MCF 10A (cell line): ENCODE measurements around the gene AUTS2. TPM values are rescaled to one million over a fixed set of nuclear protein-coding genes. Genes with fewer than 3 reads are reported as not detected.

Experiments used
- BruUV-seq: library from RNA; stranded (reverse); fragments of 400-500 nt; replicated peaks from 2 replicates; lab custom pipeline; 2021; lab: Mats Ljungman, UMichigan
- CTCF ChIA-PET: fragments of 300-600 bp; sonication (Branson Sonifier 250); formaldehyde crosslinking; extraction: SDS; loops from one replicate; lab custom pipeline; 2021; ENCODE audit warnings: antibody characterized with exemption, inconsistent platforms; lab: Yijun Ruan, JAX
- POLR2A ChIA-PET: fragments of 300-600, 350-650 bp; sonication (Branson Sonifier 250); formaldehyde crosslinking; extraction: SDS; loops from one replicate; lab custom pipeline; 2020; ENCODE audit warnings: antibody characterized with exemption, inconsistent platforms; lab: Yijun Ruan, JAX
- DNase-seq: peaks from one replicate; pipeline ENCODE4 v3.0.0-alpha.2; 2018; ENCODE audit not compliant: unreplicated experiment
- H3K27ac Mint-ChIP-seq: one replicate; pipeline ENCODE4 v1.8.0; 2022; ENCODE audit warnings: mild to moderate bottlenecking, low read depth, mixed read lengths; ENCODE audit not compliant: unreplicated experiment
- H3K27me3 Mint-ChIP-seq: one replicate; pipeline ENCODE4 v1.8.0; 2022; ENCODE audit warnings: mixed read lengths; ENCODE audit not compliant: insufficient read depth, unreplicated experiment
- H3K36me3 Mint-ChIP-seq: one replicate; pipeline ENCODE4 v1.8.0; 2022; ENCODE audit warnings: mild to moderate bottlenecking, moderate library complexity, mixed read lengths; ENCODE audit not compliant: insufficient read depth, unreplicated experiment
- H3K4me1 Mint-ChIP-seq: one replicate; pipeline ENCODE4 v1.8.0; 2022; ENCODE audit warnings: mixed read lengths; ENCODE audit not compliant: insufficient read depth, unreplicated experiment
- H3K4me3 Mint-ChIP-seq: one replicate; pipeline ENCODE4 v1.8.0; 2022; ENCODE audit warnings: mild to moderate bottlenecking, moderate library complexity, mixed read lengths; ENCODE audit not compliant: unreplicated experiment
- H3K9me3 Mint-ChIP-seq: one replicate; pipeline ENCODE4 v1.8.0; 2022; ENCODE audit warnings: mixed read lengths; ENCODE audit not compliant: unreplicated experiment
- intact Hi-C: fragments of 100-400 bp; cut with micrococcal nuclease; formaldehyde crosslinking; loops from 2 replicates; pipeline ENCODE4 v1.14.1; 2022
- total RNA-seq: library from RNA; stranded (reverse); gene quantifications from 2 replicates; pipeline ENCODE4 v1.2.3, GENCODE V29; 2022
- TF ChIP-seq, protein P1 (sequence below): fragments of 200-600 bp; IDR thresholded peaks from one replicate; pipeline ENCODE4 v1.8.0; 2022; ENCODE audit warnings: antibody characterized with exemption, mild to moderate bottlenecking; ENCODE audit not compliant: unreplicated experiment

AUTS2 gene
- total RNA-seq, 1 experiment from 2014 or later, result 1.3 TPM

DNA sequence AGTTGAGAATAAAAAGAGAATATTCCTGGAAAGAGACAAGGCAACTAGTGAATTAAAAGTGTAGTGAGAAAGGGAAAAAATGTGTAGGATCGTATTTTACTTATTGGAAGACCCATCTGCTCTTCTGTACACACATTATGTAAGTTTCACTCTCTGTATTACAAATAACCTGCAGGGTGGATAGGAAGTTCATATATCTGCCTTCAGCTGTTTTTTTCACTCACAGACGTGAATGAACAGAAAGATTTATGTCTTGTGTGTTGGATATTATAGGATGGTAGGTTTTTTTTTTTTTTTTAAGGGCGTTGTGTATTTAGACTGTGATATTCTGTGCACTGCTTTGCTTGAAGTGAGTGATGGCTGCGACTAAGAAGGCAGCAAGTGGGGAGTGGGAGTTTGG is 266.5 kb downstream of the AUTS2 start:
- H3K36me3 Mint-ChIP-seq, result no peaks in the 10 kb centered on the region
- H3K4me1 Mint-ChIP-seq, result no peaks in the 10 kb centered on the region
- H3K9me3 Mint-ChIP-seq, result peaks cover 31% of the 10 kb centered on the region
- ChIA-PET POLR2A (no interaction called here), CTCF (no interaction called here)
- H3K4me3 Mint-ChIP-seq, result no peak overlapping the region
- BruUV-seq, result no TSS peak
- no peaks in the 10 kb centered on the region for H3K27me3 Mint-ChIP-seq
- intact Hi-C loops, result no loop called here
- DNase-seq, result no peak
- no peak overlapping the region for H3K27ac Mint-ChIP-seq
- TF ChIP-seq, protein P1, sequence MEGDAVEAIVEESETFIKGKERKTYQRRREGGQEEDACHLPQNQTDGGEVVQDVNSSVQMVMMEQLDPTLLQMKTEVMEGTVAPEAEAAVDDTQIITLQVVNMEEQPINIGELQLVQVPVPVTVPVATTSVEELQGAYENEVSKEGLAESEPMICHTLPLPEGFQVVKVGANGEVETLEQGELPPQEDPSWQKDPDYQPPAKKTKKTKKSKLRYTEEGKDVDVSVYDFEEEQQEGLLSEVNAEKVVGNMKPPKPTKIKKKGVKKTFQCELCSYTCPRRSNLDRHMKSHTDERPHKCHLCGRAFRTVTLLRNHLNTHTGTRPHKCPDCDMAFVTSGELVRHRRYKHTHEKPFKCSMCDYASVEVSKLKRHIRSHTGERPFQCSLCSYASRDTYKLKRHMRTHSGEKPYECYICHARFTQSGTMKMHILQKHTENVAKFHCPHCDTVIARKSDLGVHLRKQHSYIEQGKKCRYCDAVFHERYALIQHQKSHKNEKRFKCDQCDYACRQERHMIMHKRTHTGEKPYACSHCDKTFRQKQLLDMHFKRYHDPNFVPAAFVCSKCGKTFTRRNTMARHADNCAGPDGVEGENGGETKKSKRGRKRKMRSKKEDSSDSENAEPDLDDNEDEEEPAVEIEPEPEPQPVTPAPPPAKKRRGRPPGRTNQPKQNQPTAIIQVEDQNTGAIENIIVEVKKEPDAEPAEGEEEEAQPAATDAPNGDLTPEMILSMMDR, result no peak

DNA sequence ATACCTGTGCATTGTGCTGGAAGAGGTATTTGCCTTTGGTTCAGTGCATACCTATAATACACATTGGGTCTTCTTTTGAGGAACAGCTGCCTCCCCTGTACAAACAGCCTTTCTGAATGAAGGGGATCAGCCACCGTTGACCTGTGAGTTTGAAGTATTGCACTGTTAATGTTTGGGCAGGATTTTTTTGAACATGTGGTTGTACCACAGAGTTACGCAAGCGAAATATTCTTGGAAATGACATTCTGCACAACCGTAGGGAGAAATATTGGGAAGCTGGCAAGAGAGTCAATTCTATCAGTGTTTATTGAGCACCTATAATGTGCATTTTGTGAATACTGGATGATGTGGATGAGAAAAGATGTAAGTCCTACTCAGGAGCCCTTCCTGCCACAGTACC is 270.6 kb downstream of the AUTS2 start:
- DNase-seq, result no peak
- intact Hi-C loops, result no loop called here
- TF ChIP-seq, protein P1, result no peak
- peaks cover 6% of the 10 kb centered on the region for H3K36me3 Mint-ChIP-seq
- ChIA-PET CTCF (no interaction called here), POLR2A (no interaction called here)
- H3K4me3 Mint-ChIP-seq, result no peak overlapping the region
- no peaks in the 10 kb centered on the region for H3K27me3 Mint-ChIP-seq
- BruUV-seq, result no TSS peak
- no peaks in the 10 kb centered on the region for H3K4me1 Mint-ChIP-seq
- no peak overlapping the region for H3K27ac Mint-ChIP-seq
- peaks cover 42% of the 10 kb centered on the region for H3K9me3 Mint-ChIP-seq

DNA sequence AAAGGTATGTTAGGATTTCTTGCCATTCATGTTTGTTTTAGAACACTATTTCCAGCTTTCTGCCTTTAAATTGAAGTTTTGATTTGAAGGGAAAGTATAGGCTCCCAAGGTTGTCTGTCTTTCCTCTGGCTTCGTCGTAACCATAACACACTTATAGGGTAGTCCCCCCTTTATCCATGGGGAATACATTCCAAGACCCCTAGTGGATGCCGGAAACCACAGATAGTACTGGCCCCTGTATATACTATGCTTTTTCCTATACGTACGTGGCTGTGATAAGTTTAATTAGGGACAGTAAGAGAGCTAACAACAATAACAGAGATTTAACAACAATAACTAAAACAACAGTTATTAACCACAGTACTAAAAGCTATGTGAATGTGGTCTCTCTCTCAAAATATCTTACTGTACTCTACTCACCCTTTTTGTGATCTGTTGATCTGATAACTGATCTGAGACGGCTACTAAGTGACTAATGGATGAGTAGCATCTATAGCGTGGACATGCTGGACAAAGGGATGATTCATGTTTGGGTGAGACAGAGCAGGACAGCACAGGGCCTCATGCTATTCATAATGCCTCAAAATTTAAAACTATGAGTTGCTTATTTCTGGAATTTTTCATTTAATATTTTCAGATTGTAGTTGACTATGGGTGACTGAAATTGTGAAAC is 273.1 kb downstream of the AUTS2 start:
- peaks cover 37% of the 10 kb centered on the region for H3K9me3 Mint-ChIP-seq
- intact Hi-C loops, result no loop called here
- H3K4me3 Mint-ChIP-seq, result no peak overlapping the region
- H3K27ac Mint-ChIP-seq, result no peak overlapping the region
- TF ChIP-seq, protein P1, result no peak
- no peaks in the 10 kb centered on the region for H3K27me3 Mint-ChIP-seq
- POLR2A ChIA-PET, result no interaction called here
- BruUV-seq, result no TSS peak
- peaks cover 6% of the 10 kb centered on the region for H3K36me3 Mint-ChIP-seq
- CTCF ChIA-PET, result interaction anchor here (0.6 kb wide), 1 partner anchor 771 kb away, joined by 4 read pairs; no protein-coding TSS in a partner anchor
- no peak for DNase-seq
- no peaks in the 10 kb centered on the region for H3K4me1 Mint-ChIP-seq

DNA sequence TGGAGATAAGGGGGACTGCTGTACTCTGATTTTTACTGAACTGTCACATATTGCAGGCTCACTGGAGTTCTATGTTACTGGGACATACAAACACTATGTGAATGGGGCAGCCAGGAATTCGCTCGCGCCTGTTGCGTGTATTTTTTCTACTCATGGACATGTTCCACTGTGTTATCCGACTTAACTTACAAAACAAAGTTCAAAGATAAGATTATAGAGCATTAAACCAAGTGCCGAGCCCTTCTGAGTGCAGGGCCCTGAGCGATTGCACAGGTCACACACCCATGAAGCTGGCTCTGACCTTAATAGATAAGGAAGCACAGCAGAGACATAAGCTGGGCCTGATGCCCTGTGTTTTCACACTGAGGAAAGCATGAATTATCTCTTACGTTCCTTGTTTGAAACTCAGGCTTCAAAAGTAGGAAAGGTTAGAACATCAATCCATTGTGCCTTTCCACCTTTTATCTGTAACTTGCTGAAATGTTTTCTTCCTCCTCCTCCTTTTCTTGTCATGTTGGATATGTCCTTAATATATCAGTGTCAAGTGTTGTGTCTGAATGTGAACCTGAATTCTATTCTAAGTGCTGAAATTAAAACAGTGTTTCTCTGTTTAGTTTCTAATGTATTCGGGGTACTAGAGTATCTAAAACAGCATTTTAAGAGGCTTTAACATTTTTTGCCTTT is 273.8 kb downstream of the AUTS2 start:
- no peak for DNase-seq
- TF ChIP-seq, protein P1, result no peak
- POLR2A ChIA-PET, result no interaction called here
- Mint-ChIP-seq H3K4me1 (no peaks in the 10 kb centered on the region), H3K4me3 (no peak overlapping the region), H3K9me3 (peaks cover 34% of the 10 kb centered on the region), H3K27me3 (no peaks in the 10 kb centered on the region), H3K27ac (no peak overlapping the region), H3K36me3 (peaks cover 6% of the 10 kb centered on the region)
- intact Hi-C loops, result no loop called here
- BruUV-seq, result no TSS peak
- CTCF ChIA-PET, result no interaction called here
